ENCODE results near the gene ASCC1. TPM values are rescaled to one million over a fixed set of nuclear protein-coding genes. Genes with fewer than 3 reads are reported as not detected.
A peak's percentile ranks its signal among the peaks of the same experiment; 100 is the strongest.

ASCC1 gene
- total RNA-seq, 1 donor from 2014 or later = 38.5 TPM

DNA sequence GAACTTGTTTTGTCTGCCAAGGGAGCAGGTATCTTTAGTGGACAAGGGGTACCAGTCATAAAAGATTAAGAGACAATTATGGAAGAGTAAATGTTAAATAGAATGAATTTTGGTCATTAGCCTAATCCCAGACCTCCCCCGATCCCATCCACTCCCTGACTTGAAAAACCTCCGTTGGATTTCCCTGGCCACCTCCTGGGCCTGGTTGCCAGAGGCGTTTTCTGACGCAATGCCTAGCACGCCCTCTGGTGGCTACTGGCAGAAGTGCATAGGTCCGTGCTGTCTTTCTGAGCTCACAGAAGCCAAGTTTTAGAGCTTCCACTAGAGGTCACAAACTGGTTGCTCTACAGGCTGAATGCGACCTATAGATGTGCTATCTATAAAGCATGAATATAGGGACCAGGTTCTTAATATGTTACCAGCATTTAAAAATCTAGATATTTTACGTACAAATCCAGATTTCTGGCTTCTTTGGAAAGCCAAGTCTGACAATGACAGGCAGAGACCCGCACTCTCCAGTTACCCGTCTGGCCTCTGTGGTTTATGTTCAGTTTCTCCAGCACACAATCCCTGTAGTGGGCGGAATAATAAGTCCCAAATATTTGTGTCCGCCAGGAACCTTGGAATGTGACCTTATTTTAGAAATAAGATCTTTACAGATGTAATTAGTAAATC, 167.5 kb downstream of the ASCC1 start:
- peak in 1 of 2 donors; percentile 94 for DNase-seq (ENCODE audit: extremely low spot score in 2 of 2)
- TF ChIP-seq POLR2A (IDR thresholded peaks at IDR 0.05) (no peak), CTCF (IDR thresholded peaks at IDR 0.05) (peak; percentile 96 to 100 (median 100)), POLR2AphosphoS5 (IDR thresholded peaks at IDR 0.05; ENCODE audit: insufficient read depth in 1 of 2, low read depth in 1 of 2) (peak in 1 of 2 donors; percentile 81)
- no peaks in the 10 kb centered on the region for H3K9me3 ChIP-seq
- H3K27ac ChIP-seq = no peak overlapping the region
- intact Hi-C loops (cut with DNase I) = loop anchor here (5.0 kb wide), 2 partner anchors 96 to 289 kb away; no protein-coding TSS in a partner anchor
- no peak overlapping the region for H3K4me3 ChIP-seq
- no peaks in the 10 kb centered on the region for H3K36me3 ChIP-seq
- no peaks in the 10 kb centered on the region for H3K27me3 ChIP-seq
- peaks cover 5% of the 10 kb centered on the region for H3K4me1 ChIP-seq

Small RNA genes lying within 50 kb of the gene (small RNA-seq; reads per million reads assigned to genes)
- not detected for gene RF00019
- gene RF00340 = not detected

Other genes starting within 250 kb of the ASCC1 start
- 46.9 TPM for gene SPOCK2, start 127.7 kb downstream of the ASCC1 start, total RNA-seq
- 76.6 TPM for gene ANAPC16, start 264 bp downstream of the ASCC1 start, total RNA-seq
- 1,063 TPM for gene DDIT4, start 57.6 kb upstream of the ASCC1 start, total RNA-seq
- gene DNAJB12, start 138.6 kb upstream of the ASCC1 start, total RNA-seq = 29.7 TPM